Large intestine (tissue), 12 donors: ENCODE results near the gene AP5S1. TPM values are rescaled to one million over a fixed set of nuclear protein-coding genes. Genes with fewer than 3 reads are reported as not detected.

Experiments used
- DNase-seq, 2 donors: peaks; one replicate each; pipeline versions ENCODE4 v3.0.0 to v3.0.0-alpha.2; 2013
- H3K27ac ChIP-seq: one replicate; pipeline ENCODE4 v1.5.1; 2013; ENCODE audit warnings: low read length
- H3K27me3 ChIP-seq: 2 replicates; pipeline ENCODE4 v1.6.1; 2013; ENCODE audit warnings: low read length; ENCODE audit not compliant: control insufficient read depth, insufficient read depth
- H3K36me3 ChIP-seq: 2 replicates; pipeline ENCODE4 v1.6.1; 2013; ENCODE audit warnings: low read length; ENCODE audit not compliant: control insufficient read depth, insufficient read depth
- H3K4me1 ChIP-seq: one replicate; pipeline ENCODE4 v1.6.1; 2013; ENCODE audit warnings: low read length; ENCODE audit not compliant: control insufficient read depth, insufficient read depth
- H3K4me3 ChIP-seq: one replicate; pipeline ENCODE4 v1.5.1; 2013; ENCODE audit warnings: low read length
- H3K9me3 ChIP-seq: one replicate; pipeline ENCODE4 v1.6.1; 2013; ENCODE audit warnings: mild to moderate bottlenecking, low read depth, low read length, moderate library complexity; ENCODE audit not compliant: control insufficient read depth
- WGBS: methylation state at CpG from one replicate; pipeline ENCODE4 v1.1.5; 2013; ENCODE audit warnings: low lambda C conversion rate; ENCODE audit not compliant: insufficient coverage; 5-methylcytosine and 5-hydroxymethylcytosine counted together
- long read RNA-seq, 11 donors: transcript quantifications; one replicate each; lab custom pipeline, GENCODE V29; 2026
- polyA plus RNA-seq: library from polyadenylated mRNA; unstranded; fragments of 120-200 nt; gene quantifications from one replicate; pipeline ENCODE4 v1.2.1, GENCODE V29; 2013

Gene AP5S1
- 8.2 TPM for polyA plus RNA-seq
- long read RNA-seq, donor 1, full-length matches to known transcripts, result 6 of 6 reads
- long read RNA-seq, donor 1, partial matches to known transcripts, result 0 of 6 reads
- long read RNA-seq, donor 1, other reads (novel, unspliced or antisense), result 0 of 6 reads
- long read RNA-seq, donor 2, full-length matches to known transcripts, result 6 of 6 reads
- long read RNA-seq, donor 2, partial matches to known transcripts, result 0 of 6 reads
- long read RNA-seq, donor 2, other reads (novel, unspliced or antisense), result 0 of 6 reads
- long read RNA-seq, donor 3, full-length matches to known transcripts, result 5 of 5 reads
- long read RNA-seq, donor 3, partial matches to known transcripts, result 0 of 5 reads
- long read RNA-seq, donor 3, other reads (novel, unspliced or antisense), result 0 of 5 reads
- long read RNA-seq, donor 4, result 0 reads
- long read RNA-seq, donor 5, full-length matches to known transcripts, result 2 of 2 reads
- long read RNA-seq, donor 5, partial matches to known transcripts, result 0 of 2 reads
- long read RNA-seq, donor 5, other reads (novel, unspliced or antisense), result 0 of 2 reads
- long read RNA-seq, donor 6, full-length matches to known transcripts, result 6 of 6 reads
- long read RNA-seq, donor 6, partial matches to known transcripts, result 0 of 6 reads
- long read RNA-seq, donor 6, other reads (novel, unspliced or antisense), result 0 of 6 reads
- long read RNA-seq, donor 7, full-length matches to known transcripts, result 1 of 1 reads
- long read RNA-seq, donor 7, partial matches to known transcripts, result 0 of 1 reads
- long read RNA-seq, donor 7, other reads (novel, unspliced or antisense), result 0 of 1 reads
- long read RNA-seq, donor 8, full-length matches to known transcripts, result 4 of 4 reads
- long read RNA-seq, donor 8, partial matches to known transcripts, result 0 of 4 reads
- long read RNA-seq, donor 8, other reads (novel, unspliced or antisense), result 0 of 4 reads
- long read RNA-seq, donor 9, full-length matches to known transcripts, result 5 of 5 reads
- long read RNA-seq, donor 9, partial matches to known transcripts, result 0 of 5 reads
- long read RNA-seq, donor 9, other reads (novel, unspliced or antisense), result 0 of 5 reads
- long read RNA-seq, donor 10, full-length matches to known transcripts, result 3 of 3 reads
- long read RNA-seq, donor 10, partial matches to known transcripts, result 0 of 3 reads
- long read RNA-seq, donor 10, other reads (novel, unspliced or antisense), result 0 of 3 reads
- long read RNA-seq, donor 11, full-length matches to known transcripts, result 3 of 3 reads
- long read RNA-seq, donor 11, partial matches to known transcripts, result 0 of 3 reads
- long read RNA-seq, donor 11, other reads (novel, unspliced or antisense), result 0 of 3 reads

- Histone ChIP-seq H3K36me3 (peaks cover 25% of the 10 kb centered on the region), H3K27me3 (no peaks in the 10 kb centered on the region), H3K27ac (peak within 1 kb of the TSS; percentile 94), H3K4me1 (peaks cover 22% of the 10 kb centered on the region), H3K4me3 (peak within 1 kb of the TSS; percentile 76), H3K9me3 (no peaks in the 10 kb centered on the region)
- peak; percentile 96 to 98 for DNase-seq
- WGBS, result no CpG with 5 or more reads among the region's 96 CpGs
Observed at GRCh38 chr20:3820048-3820900, at the start of gene AP5S1. AP5S1 (plus strand) TSS chr20:3820547; CDS start chr20:3822118, 1,571 bp downstream.

- Histone ChIP-seq H3K27ac (no peak overlapping the region), H3K4me1 (peaks cover 13% of the 10 kb centered on the region), H3K27me3 (no peaks in the 10 kb centered on the region), H3K4me3 (no peak overlapping the region), H3K36me3 (no peaks in the 10 kb centered on the region), H3K9me3 (no peaks in the 10 kb centered on the region)
- DNase-seq, result no peak
- no CpG with 5 or more reads among the region's 7 CpGs for WGBS
Observed at GRCh38 chr20:3771552-3772058, 48.7 kb upstream of the AP5S1 start.

- H3K4me3 ChIP-seq, result no peak overlapping the region
- H3K9me3 ChIP-seq, result peaks cover 3% of the 10 kb centered on the region
- H3K36me3 ChIP-seq, result no peaks in the 10 kb centered on the region
- no peak overlapping the region for H3K27ac ChIP-seq
- peaks cover 31% of the 10 kb centered on the region for H3K27me3 ChIP-seq
- DNase-seq, result no peak
- no CpG with 5 or more reads among the region's 4 CpGs for WGBS
- peaks cover 17% of the 10 kb centered on the region for H3K4me1 ChIP-seq
Observed at GRCh38 chr20:3775457-3776108, 44.8 kb upstream of the AP5S1 start.

GRCh38 chr20:3777381-3777715 is 43.0 kb upstream of the AP5S1 start:
- no CpG with 5 or more reads among the region's 16 CpGs for WGBS
- Histone ChIP-seq H3K36me3 (no peaks in the 10 kb centered on the region), H3K4me3 (peak overlapping the region; percentile 14), H3K9me3 (peaks cover 3% of the 10 kb centered on the region), H3K27ac (no peak overlapping the region), H3K27me3 (peaks cover 31% of the 10 kb centered on the region), H3K4me1 (peaks cover 32% of the 10 kb centered on the region)
- DNase-seq, result no peak

- peak in 1 of 2 donors; percentile 48 for DNase-seq
- H3K4me3 ChIP-seq, result peak overlapping the region; percentile 14
- peaks cover 38% of the 10 kb centered on the region for H3K4me1 ChIP-seq
- WGBS, result 0% methylated on average over 1 of the region's 70 CpGs
- H3K27me3 ChIP-seq, result peaks cover 31% of the 10 kb centered on the region
- no peak overlapping the region for H3K27ac ChIP-seq
- peaks cover 3% of the 10 kb centered on the region for H3K9me3 ChIP-seq
- peaks cover 3% of the 10 kb centered on the region for H3K36me3 ChIP-seq
Observed at GRCh38 chr20:3777716-3778629, 42.4 kb upstream of the AP5S1 start.

- H3K9me3 ChIP-seq, result peaks cover 3% of the 10 kb centered on the region
- no peak overlapping the region for H3K4me3 ChIP-seq
- H3K36me3 ChIP-seq, result peaks cover 8% of the 10 kb centered on the region
- no peak for DNase-seq
- H3K4me1 ChIP-seq, result peaks cover 48% of the 10 kb centered on the region
- no CpG with 5 or more reads among the region's 18 CpGs for WGBS
- H3K27me3 ChIP-seq, result peaks cover 31% of the 10 kb centered on the region
- H3K27ac ChIP-seq, result no peak overlapping the region
Observed at GRCh38 chr20:3778976-3779375, 41.4 kb upstream of the AP5S1 start.

- Histone ChIP-seq H3K4me1 (peaks cover 63% of the 10 kb centered on the region), H3K9me3 (peaks cover 15% of the 10 kb centered on the region), H3K27me3 (peaks cover 31% of the 10 kb centered on the region), H3K4me3 (peak within 1 kb of the TSS; percentile 37), H3K27ac (peak within 1 kb of the TSS; percentile 79), H3K36me3 (peaks cover 22% of the 10 kb centered on the region)
- DNase-seq, result peak; percentile 79 to 85
- WGBS, result no CpG with 5 or more reads among the region's 28 CpGs
Observed at GRCh38 chr20:3781153-3781910, 39.0 kb upstream of the AP5S1 start, which contains the start of gene SPEF1. SPEF1 (minus strand) TSS chr20:3781448; CDS start chr20:3781287, 161 bp downstream.

GRCh38 chr20:3782597-3782996 is 37.8 kb upstream of the AP5S1 start:
- Histone ChIP-seq H3K4me1 (peaks cover 63% of the 10 kb centered on the region), H3K36me3 (peaks cover 22% of the 10 kb centered on the region), H3K27ac (peak overlapping the region; percentile 79), H3K27me3 (peaks cover 23% of the 10 kb centered on the region), H3K4me3 (no peak overlapping the region), H3K9me3 (peaks cover 15% of the 10 kb centered on the region)
- DNase-seq, result no peak
- no CpG with 5 or more reads among the region's 6 CpGs for WGBS
